ENCODE measurements around the gene ATP5PD. TPM values are rescaled to one million over a fixed set of nuclear protein-coding genes. Genes with fewer than 3 reads are reported as not detected.

ATP5PD gene
- total and polyA plus RNA-seq, 2 of the 13 experiments (the other 11 are each of a cell fraction or from before 2014, with no cell fraction given) = 158 to 428 TPM

DNA sequence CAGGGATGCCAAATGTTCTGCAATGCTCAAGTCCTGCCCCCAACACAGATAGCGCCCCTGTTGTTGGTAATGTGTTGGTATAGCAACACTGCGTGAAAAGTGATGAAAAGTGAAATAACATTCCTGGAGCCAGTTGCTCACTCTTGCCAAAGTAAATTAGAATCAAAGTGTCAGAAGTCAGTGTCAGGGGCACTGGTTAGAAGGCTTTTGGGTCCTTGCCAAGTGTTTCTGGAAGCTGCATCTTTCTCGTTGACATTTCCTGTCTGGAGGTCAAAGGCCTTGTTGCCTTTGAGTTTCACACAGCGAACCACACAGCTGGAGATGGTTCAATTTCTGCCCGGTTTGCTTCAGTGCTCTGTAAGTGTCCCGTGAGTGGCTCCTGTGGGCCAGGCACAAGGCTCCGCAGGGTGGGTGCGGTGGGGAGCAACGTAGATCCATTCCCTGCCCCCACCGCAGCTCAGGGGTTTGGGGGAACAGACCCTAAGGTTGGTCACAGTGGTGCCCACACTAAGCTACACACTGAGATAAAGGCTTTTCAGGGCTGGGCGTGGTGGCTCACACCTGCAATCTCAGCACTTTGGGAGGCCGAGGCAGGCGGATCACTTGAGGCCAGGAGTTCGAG lies 37.4 kb upstream of the ATP5PD start (continued):
- TF ChIP-seq MAFF (IDR thresholded peaks at IDR 0.05; ENCODE audit: low read depth, low read length) = no peak
- TF ChIP-seq ZNF543 (CRISPR knock-in tag; IDR thresholded peaks at IDR 0.05) = no peak
- no peak for TF ChIP-seq FOXM1 (CRISPR knock-in tag; IDR thresholded peaks at IDR 0.05)
- TF ChIP-seq ZNF589 (CRISPR knock-in tag; conservative IDR thresholded peaks at IDR 0.05) = no peak
- TF ChIP-seq FIP1L1 (IDR thresholded peaks at IDR 0.05; ENCODE audit: borderline replicate concordance, insufficient read depth, low read depth, low read length) = 0 out of 2 replicates have a peak, but pooled peaks have one; percentile 52
- TF ChIP-seq ZNF614 (CRISPR knock-in tag; IDR thresholded peaks at IDR 0.05; ENCODE audit: borderline replicate concordance) = peak; percentile 93
- TF ChIP-seq RFXANK (CRISPR knock-in tag; IDR thresholded peaks at IDR 0.05) = no peak
- peak; percentile 34 for TF ChIP-seq U2AF1 (optimal IDR thresholded peaks at IDR 0.05; ENCODE audit: low read depth, low read length)
- TF ChIP-seq, protein P1, sequence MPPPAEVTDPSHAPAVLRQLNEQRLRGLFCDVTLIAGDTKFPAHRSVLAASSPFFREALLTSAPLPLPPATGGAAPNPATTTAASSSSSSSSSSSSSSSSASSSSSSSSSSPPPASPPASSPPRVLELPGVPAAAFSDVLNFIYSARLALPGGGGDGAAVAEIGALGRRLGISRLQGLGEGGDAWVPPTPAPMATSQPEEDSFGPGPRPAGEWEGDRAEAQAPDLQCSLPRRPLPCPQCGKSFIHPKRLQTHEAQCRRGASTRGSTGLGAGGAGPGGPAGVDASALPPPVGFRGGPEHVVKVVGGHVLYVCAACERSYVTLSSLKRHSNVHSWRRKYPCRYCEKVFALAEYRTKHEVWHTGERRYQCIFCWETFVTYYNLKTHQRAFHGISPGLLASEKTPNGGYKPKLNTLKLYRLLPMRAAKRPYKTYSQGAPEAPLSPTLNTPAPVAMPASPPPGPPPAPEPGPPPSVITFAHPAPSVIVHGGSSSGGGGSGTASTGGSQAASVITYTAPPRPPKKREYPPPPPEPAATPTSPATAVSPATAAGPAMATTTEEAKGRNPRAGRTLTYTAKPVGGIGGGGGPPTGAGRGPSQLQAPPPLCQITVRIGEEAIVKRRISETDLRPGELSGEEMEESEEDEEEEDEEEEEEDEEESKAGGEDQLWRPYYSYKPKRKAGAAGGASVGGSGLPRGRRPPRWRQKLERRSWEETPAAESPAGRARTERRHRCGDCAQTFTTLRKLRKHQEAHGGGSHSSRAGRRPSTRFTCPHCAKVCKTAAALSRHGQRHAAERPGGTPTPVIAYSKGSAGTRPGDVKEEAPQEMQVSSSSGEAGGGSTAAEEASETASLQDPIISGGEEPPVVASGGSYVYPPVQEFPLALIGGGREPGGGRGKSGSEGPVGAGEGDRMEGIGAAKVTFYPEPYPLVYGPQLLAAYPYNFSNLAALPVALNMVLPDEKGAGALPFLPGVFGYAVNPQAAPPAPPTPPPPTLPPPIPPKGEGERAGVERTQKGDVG (CRISPR knock-in tag; IDR thresholded peaks at IDR 0.05; ENCODE audit: borderline replicate concordance) = peak; percentile 88
- no peak for TF ChIP-seq RFXAP (CRISPR knock-in tag; IDR thresholded peaks at IDR 0.05; ENCODE audit: borderline replicate concordance)
- TF ChIP-seq KDM2A (CRISPR knock-in tag; IDR thresholded peaks at IDR 0.05; ENCODE audit: borderline replicate concordance, low read depth) = peak; percentile 77; the same call in 1 of the 2 replicates
- no peak for TF ChIP-seq ZNF577 (CRISPR knock-in tag; IDR thresholded peaks at IDR 0.05; ENCODE audit: borderline replicate concordance, low read depth)
- TF ChIP-seq NFKBIZ (CRISPR knock-in tag; IDR thresholded peaks at IDR 0.05) = peak; percentile 86
- TF ChIP-seq ZNF326 (CRISPR knock-in tag; IDR thresholded peaks at IDR 0.05; ENCODE audit: borderline replicate concordance) = no peak
- no peak for TF ChIP-seq ZNF780A (CRISPR knock-in tag; IDR thresholded peaks at IDR 0.05)
- peak; percentile 94 for TF ChIP-seq ELF3 (CRISPR knock-in tag; IDR thresholded peaks at IDR 0.05)
- TF ChIP-seq ZFYVE20 (CRISPR knock-in tag; IDR thresholded peaks at IDR 0.05; ENCODE audit: borderline replicate concordance, low read depth) = no peak
- peak; percentile 88 for TF ChIP-seq SOX5 (CRISPR knock-in tag; IDR thresholded peaks at IDR 0.05; ENCODE audit: borderline replicate concordance)
- TF ChIP-seq, protein P2, sequence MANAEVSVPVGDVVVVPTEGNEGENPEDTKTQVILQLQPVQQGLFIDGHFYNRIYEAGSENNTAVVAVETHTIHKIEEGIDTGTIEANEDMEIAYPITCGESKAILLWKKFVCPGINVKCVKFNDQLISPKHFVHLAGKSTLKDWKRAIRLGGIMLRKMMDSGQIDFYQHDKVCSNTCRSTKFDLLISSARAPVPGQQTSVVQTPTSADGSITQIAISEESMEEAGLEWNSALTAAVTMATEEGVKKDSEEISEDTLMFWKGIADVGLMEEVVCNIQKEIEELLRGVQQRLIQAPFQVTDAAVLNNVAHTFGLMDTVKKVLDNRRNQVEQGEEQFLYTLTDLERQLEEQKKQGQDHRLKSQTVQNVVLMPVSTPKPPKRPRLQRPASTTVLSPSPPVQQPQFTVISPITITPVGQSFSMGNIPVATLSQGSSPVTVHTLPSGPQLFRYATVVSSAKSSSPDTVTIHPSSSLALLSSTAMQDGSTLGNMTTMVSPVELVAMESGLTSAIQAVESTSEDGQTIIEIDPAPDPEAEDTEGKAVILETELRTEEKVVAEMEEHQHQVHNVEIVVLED (CRISPR knock-in tag; IDR thresholded peaks at IDR 0.05; ENCODE audit: borderline replicate concordance) = no peak
- TF ChIP-seq CBFB (CRISPR knock-in tag; IDR thresholded peaks at IDR 0.05) = peak; percentile 73; the same call in 1 of the 2 replicates
- peak; percentile 67; the same call in 1 of the 2 replicates for TF ChIP-seq NR1H2 (CRISPR knock-in tag; IDR thresholded peaks at IDR 0.05; ENCODE audit: borderline replicate concordance, low read depth)
- TF ChIP-seq, protein P3, sequence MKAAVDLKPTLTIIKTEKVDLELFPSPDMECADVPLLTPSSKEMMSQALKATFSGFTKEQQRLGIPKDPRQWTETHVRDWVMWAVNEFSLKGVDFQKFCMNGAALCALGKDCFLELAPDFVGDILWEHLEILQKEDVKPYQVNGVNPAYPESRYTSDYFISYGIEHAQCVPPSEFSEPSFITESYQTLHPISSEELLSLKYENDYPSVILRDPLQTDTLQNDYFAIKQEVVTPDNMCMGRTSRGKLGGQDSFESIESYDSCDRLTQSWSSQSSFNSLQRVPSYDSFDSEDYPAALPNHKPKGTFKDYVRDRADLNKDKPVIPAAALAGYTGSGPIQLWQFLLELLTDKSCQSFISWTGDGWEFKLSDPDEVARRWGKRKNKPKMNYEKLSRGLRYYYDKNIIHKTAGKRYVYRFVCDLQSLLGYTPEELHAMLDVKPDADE (CRISPR knock-in tag; IDR thresholded peaks at IDR 0.05) = no peak
- TF ChIP-seq, protein P4, sequence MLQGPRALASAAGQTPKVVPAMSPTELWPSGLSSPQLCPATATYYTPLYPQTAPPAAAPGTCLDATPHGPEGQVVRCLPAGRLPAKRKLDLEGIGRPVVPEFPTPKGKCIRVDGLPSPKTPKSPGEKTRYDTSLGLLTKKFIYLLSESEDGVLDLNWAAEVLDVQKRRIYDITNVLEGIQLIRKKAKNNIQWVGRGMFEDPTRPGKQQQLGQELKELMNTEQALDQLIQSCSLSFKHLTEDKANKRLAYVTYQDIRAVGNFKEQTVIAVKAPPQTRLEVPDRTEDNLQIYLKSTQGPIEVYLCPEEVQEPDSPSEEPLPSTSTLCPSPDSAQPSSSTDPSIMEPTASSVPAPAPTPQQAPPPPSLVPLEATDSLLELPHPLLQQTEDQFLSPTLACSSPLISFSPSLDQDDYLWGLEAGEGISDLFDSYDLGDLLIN (CRISPR knock-in tag; IDR thresholded peaks at IDR 0.05; ENCODE audit: borderline replicate concordance) = no peak
